KG1 (cell line): ENCODE measurements around the gene GRPR.
"Not testable (repeated sequence)": the region's sequence is repeated elsewhere in the genome, so short reads cannot be mapped to it uniquely, and the experiment has no call there.

Source experiments
- DNase-seq: peaks from one replicate; lab custom pipeline; 2025; lab: John Stamatoyannopoulos, UW

GRPR gene

GRCh38 chrX:16137416-16138107 lies 14.2 kb downstream of the GRPR start:
- DNase-seq = no peak

DNA sequence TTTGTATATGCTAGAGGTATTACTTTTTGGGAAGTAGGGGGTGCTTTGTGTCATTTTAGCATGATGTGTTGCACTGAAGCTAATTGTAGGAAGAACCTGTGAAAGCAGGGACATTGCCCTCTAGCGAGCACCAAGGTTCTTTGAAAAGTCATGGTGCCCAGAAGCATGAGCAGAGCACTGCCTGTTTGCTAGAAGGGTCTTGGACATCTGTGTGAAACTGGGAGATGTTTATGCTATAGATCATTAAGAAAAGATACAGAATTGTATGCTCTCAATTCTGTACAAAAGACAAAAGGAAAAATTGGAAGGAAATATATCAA lies 14.7 kb downstream of the GRPR start:
- DNase-seq = no peak

DNA sequence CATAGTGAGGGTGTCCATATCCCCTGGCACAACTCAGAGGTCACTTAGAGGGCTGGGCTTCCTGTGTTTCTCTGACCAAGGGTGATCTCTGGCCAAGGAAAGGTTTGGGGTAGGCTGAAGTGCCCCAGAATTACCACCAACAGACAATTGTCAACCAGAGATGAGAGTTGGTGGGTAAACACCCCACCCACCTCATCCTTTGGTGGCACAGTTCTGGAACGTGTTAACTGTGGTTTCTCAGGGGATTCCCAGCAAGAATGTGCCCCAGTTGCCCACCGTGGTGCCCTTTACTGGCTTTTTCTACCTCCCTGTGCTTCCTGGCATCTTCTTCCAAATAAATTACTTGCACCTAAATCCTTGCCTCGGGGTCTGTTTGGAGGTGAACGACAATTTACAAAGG lies 17.1 kb downstream of the GRPR start:
- no peak for DNase-seq

- DNase-seq = no peak
Measured at GRCh38 chrX:16140983-16141382, 17.6 kb downstream of the GRPR start.

- no peak for DNase-seq
Measured at GRCh38 chrX:16141422-16142245, 18.3 kb downstream of the GRPR start.

DNA sequence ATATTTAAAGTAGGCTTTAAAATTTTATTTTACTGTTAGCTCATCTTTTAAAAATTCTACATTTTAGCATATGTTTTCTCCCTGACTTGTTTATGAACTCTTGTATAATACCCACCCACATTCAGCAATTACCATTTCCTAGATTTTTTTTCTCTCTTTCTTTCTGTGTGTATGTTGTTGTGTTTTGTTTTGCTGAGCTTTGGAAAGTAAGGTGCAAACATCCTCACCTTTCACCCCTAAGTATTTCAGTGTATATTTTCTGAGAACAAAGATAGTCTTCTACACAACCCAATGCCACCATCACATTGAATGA lies 18.8 kb downstream of the GRPR start:
- no peak for DNase-seq

GRCh38 chrX:16143968-16144367 lies 20.6 kb downstream of the GRPR start:
- DNase-seq = no peak

DNA sequence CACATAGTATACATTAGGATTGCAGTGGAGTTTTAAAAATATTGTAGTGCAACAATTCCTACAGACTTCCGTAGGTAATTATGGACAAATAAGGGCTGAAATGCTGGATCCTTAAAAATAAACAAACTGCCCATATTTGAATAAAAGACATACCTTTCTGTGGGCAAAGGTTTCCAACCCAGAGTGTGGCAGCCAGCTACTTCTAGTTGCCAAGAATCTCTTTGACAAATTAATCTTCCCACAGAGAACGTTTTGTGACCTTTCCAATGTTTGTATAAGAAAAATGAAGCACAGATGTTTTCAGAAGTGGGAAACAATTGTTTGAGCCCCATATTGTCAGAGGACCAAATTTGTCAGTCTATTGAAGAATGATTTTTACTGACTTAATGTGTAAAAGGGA lies 21.1 kb downstream of the GRPR start:
- no peak for DNase-seq

DNA sequence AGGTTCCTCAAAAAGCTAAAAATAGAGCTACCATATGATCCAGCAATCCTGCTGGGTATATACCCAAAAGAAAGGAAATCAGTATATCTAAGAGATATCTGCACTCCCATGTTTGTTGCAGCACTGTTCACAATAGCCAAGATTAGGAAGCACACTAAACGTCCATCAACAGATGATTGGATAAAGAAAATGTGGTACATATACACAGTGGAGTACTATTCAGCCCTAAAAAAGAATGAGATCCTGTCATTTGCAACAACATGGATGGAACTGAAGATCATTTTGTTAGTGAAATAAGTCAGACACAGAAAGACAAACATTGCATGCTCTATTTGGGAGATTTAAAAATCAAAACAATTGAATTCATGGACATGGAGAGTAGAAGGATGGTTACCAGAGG lies 21.7 kb downstream of the GRPR start:
- not testable (repeated sequence) for DNase-seq

GRCh38 chrX:16145656-16146055 lies 22.3 kb downstream of the GRPR start:
- no peak for DNase-seq

- no peak for DNase-seq
Measured at GRCh38 chrX:16148896-16149295, 25.5 kb downstream of the GRPR start.

DNA sequence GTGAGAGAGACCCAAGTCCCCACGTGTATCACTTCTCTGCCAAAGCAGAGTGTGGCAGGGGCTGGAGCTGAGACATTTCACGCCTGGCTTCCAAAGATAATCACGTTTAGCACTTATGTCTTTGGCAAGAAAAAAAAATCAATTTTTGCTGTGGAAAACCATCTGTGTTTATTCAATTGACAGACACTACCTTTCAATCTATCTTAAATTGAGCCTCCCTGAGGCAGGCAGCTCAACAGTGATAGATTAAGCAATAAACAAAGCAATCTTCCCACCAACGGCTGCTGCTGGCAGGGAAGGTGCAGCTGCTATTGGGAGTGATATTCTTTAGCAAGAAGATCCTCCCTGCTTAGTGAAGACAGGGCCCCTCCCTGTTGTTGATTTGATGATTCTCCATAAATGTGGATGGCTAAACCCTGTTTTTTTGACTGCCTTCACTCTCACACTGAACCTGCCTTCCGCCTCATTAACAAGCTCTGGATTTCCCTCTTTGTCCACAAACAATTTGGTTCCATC lies 32.3 kb downstream of the GRPR start:
- no peak for DNase-seq

- DNase-seq = no peak
Measured at GRCh38 chrX:16156692-16157331, 33.4 kb downstream of the GRPR start.

GRCh38 chrX:16160729-16161128 lies 37.4 kb downstream of the GRPR start:
- no peak for DNase-seq

DNA sequence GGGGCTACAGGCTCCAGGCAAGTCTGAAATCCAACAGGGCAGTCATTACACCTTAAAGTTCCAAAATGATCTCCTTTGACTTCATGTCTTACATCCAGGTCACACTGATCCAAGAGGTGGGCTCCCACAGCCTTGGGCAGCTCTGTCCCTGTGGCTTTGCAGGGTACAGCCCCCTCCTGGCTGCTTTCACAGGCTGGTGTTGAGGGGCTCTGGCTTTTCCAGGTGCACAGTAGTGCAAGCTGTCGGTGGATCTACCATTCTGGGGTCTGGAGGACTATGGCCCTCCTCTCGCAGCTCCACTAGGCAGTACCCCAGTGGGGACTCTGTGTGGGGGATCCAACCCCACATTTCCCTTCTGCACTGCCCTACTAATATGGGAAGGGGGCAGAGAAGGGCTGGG lies 37.8 kb downstream of the GRPR start:
- not testable (repeated sequence) for DNase-seq

DNA sequence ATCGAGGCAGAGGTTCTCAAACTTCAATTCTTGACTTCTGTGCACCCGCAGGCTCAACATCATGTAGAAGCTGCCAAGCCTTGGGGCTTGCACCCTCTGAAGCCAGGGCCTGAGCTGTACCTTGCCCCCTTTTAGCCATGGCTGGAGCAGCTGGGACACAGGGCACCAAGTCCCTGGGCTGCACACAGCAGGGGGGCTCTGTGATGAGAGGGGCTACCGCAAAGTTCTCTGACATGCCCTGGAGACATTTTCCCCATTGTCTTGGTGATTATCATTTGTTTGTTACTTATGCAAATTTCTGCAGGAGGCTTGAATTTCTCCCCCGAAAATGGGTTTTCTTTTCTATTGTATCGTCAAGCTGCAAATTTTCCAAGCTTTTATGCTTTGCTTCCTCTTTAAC lies 39.0 kb downstream of the GRPR start:
- no peak for DNase-seq

DNA sequence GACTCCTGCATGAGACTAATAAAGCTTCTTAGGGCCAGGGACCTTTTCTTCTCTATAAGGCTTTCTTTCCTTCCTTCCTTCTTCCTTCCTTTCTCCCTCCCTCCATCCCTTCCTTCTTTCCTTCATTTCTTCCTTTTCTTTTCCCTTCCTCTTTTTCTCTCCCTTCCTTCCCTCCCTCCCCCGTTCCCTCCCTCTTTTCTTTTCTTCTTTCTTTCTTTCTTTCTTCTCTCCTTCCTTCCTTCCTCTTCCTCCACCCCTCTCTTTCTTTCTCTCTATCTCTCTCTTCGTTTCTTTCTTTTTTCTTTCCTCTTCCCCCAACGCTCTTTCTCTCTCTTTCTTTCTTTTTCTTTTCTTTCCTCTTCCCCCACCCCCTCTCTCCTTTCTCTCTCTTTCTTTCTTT lies 41.4 kb downstream of the GRPR start:
- DNase-seq = no peak

GRCh38 chrX:16167181-16167580 lies 43.8 kb downstream of the GRPR start, which contains the start of gene MAGEB17:
Gene MAGEB17, plus strand, starts transcription at chrX:16167481. Its CDS starts 2,902 bp downstream, at chrX:16170383.
- DNase-seq = no peak

- no peak for DNase-seq
Measured at GRCh38 chrX:16171039-16171438, 47.7 kb downstream of the GRPR start.

GRCh38 chrX:16171944-16172343 lies 48.6 kb downstream of the GRPR start:
- DNase-seq = no peak

- DNase-seq = no peak
Measured at GRCh38 chrX:16172391-16172790, 49.0 kb downstream of the GRPR start.

GRCh38 chrX:16175329-16176061 lies 52.1 kb downstream of the GRPR start:
- DNase-seq = no peak
